Measurements from ENCODE around the gene MFRP.

Gene MFRP

DNA sequence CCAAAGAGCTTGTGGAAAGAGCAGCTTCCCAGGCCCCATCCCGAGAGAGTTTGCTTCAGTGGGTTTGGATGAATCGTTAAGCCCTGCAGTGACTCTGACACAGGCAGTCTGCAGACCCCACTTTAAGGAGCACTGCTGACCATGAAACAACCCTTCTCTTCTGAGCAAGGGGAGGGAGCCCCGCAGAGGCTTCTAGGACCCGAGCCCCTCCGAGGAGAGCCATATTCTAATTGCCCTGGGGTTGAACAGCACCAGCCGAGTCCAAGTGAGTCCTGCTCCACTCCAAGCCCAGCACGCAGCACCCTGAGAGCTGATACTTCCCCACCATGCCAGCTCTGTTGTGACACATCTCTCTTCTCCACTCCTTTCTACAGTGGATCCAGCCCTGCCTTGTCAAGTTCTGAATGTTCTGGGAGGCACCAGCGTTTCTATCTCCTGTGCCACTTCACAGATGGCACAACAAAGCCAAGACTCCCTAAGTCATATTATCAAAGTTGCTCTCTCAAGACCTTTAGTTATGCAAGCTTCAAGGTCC is 24.6 kb upstream of the MFRP start:
- H3K9me3 ChIP-seq (ENCODE audit: insufficient read depth, low read depth, low read length): no peaks in the 10 kb centered on the region
- H3K36me3 ChIP-seq (ENCODE audit: insufficient read depth, low read depth, low read length): no peaks in the 10 kb centered on the region
- H3K27me3 ChIP-seq (ENCODE audit: insufficient read depth, low read length): peaks cover 11% of the 10 kb centered on the region
- peaks cover 23% of the 10 kb centered on the region; the same call in 1 of the 2 replicates for H3K4me1 ChIP-seq (ENCODE audit: insufficient read depth, low read length)
- no peak overlapping the region for H3K4me3 ChIP-seq (ENCODE audit: low read length)
- H3K27ac ChIP-seq (ENCODE audit: low read length): no peak overlapping the region
- no peak overlapping the region for H3K9ac ChIP-seq (ENCODE audit: low read depth, low read length)

DNA sequence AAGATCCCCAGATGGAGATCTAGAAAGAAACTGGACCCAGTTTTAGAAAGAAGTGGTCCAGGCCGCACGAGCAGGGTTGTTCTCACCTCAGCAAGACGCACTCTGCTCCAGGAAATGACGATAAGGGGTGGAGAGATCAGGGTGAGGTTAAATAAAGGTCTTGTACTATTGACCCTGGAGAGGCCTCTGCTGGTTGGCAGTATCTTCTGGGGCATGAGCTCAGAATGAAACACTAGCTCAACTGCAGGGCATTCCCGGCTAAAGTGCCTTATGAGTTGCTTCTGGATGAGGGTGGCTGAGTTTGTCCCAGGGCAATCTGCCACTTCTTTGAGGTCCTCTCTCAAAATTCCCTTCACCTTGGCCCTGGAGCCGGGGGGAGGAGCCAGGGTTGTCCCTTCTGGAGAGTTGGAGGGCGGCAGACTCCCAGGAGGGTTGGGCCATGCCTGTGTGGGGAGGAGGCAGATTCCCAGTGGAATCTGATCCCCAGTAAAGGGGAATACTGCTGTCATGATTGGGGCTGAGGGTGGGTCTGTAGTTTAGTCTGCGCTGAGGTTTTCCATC is 24.1 kb upstream of the MFRP start:
- Histone ChIP-seq H3K27ac (ENCODE audit: low read length) (no peak overlapping the region), H3K4me3 (ENCODE audit: low read length) (no peak overlapping the region), H3K36me3 (ENCODE audit: insufficient read depth, low read depth, low read length) (no peaks in the 10 kb centered on the region), H3K4me1 (ENCODE audit: insufficient read depth, low read length) (peaks cover 19% of the 10 kb centered on the region; the same call in 1 of the 2 replicates), H3K9ac (ENCODE audit: low read depth, low read length) (no peak overlapping the region), H3K9me3 (ENCODE audit: insufficient read depth, low read depth, low read length) (no peaks in the 10 kb centered on the region), H3K27me3 (ENCODE audit: insufficient read depth, low read length) (peaks cover 13% of the 10 kb centered on the region)

DNA sequence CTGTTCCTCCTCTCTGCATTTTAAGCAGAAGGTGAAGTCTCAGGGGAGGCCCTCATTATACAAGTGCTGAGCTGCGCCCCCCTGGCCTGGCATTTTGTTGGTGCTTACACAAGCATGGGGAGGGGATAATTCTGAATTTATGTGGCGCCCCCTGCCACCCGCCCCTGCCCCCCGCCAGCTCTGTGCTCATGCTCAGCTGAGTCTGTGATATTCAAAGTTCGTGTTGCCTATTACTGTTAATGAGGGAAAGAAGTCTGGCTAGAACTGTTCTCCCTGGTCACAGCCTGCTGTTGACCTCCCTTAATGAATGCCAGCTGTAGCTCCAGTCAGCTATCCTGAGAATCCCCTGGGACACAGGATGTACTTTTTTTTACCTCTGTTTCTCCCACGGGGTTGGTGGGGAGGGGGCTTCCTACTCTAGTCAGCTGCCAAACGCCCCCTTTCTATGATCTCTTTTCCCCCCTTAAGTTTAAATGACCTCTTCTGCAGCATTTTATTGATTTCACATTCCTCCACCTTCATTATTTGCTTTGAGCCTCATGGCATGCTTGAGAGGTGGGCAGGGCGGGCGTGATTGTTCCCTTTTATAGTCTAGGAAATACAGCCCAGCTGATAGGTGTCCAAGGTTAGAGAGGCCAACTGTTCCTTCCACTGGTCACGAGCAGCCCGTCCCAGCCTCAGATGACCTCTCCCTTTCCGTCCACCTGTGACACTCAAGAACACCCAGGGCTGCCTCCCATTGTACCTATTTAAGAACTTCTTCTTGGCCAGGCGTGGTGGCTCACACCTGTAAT is 22.8 kb upstream of the MFRP start:
- H3K4me1 ChIP-seq (ENCODE audit: insufficient read depth, low read length): peaks cover 12% of the 10 kb centered on the region
- H3K9ac ChIP-seq (ENCODE audit: low read depth, low read length): no peak overlapping the region

DNA sequence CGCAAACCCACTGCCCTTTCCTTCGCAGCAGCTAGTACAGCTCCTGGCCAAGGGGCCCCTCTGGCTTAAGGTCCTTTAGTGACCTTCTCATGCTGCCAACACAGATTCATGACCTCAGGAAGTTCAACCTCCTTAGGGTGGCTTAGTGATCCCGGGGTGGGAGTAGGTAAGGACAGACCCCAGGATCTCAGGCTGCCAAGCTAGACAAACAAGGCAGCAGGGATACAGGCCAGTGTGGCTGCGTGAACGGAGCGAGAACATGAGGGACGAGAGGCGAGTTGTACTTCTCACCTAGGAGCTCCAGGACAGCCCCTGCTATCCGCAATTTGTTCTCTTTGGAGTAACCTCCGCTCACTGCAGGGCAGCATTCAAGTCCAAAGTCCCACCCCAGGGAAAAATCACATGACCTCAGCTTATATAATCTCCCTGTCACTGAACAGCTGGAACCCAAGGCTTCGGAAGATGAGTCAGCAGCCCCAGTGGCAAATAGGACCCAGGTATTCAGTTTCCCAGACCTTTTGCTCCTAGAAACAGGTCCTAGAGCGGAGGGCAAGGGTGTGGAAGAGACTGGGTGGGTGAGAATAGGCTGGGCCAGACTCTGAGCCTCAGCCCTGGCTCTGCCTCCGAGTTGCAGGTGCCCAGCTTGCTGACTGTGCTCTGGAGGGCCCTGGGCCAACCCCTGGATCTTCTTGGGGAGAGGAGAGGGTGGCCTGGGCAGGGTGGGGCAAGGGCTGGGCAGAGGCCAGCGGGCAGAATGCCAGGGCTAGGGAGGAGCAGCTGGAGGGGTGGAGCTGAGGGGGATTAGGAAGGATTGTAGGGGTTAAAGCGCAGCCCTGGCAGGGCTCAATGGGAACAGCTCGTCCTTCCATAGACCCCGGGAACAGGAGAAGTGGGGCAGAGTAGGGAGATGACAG is 21.9 kb upstream of the MFRP start:
- Histone ChIP-seq H3K9ac (ENCODE audit: low read depth, low read length) (no peak overlapping the region), H3K9me3 (ENCODE audit: insufficient read depth, low read depth, low read length) (no peaks in the 10 kb centered on the region), H3K36me3 (ENCODE audit: insufficient read depth, low read depth, low read length) (no peaks in the 10 kb centered on the region), H3K4me3 (ENCODE audit: low read length) (no peak overlapping the region), H3K27ac (ENCODE audit: low read length) (no peak overlapping the region), H3K27me3 (ENCODE audit: insufficient read depth, low read length) (peaks cover 33% of the 10 kb centered on the region), H3K4me1 (ENCODE audit: insufficient read depth, low read length) (peaks cover 11% of the 10 kb centered on the region)

More for the DNA sequence above, 22.8 kb upstream of the MFRP start:
- Histone ChIP-seq H3K27ac (ENCODE audit: low read length) (no peak overlapping the region), H3K9me3 (ENCODE audit: insufficient read depth, low read depth, low read length) (no peaks in the 10 kb centered on the region), H3K4me3 (ENCODE audit: low read length) (no peak overlapping the region), H3K27me3 (ENCODE audit: insufficient read depth, low read length) (peaks cover 25% of the 10 kb centered on the region), H3K36me3 (ENCODE audit: insufficient read depth, low read depth, low read length) (no peaks in the 10 kb centered on the region)

DNA sequence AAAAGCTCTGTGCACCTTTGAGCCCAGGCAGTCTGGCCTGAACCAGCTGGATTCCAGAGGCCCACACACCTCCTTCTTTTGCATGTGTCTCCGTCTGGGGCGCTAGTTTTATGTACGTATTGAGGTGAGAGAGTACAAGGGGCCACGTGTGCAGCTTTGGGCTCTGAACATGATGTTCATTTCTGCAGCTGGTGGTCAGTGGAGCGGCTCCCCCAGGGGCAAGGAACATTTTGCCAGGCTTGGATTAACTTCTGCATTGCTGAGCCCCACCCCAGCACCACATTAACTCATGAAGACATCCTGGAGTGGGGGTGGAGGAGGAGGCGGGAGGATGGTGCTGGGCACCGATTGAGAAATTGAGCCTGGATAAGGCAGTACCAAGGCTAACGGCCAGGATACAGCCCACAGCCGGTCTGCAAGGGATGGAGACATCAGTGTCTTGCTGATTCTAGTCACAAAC is 21.2 kb upstream of the MFRP start:
- Histone ChIP-seq H3K9me3 (ENCODE audit: insufficient read depth, low read depth, low read length) (no peaks in the 10 kb centered on the region), H3K27ac (ENCODE audit: low read length) (no peak overlapping the region), H3K4me1 (ENCODE audit: insufficient read depth, low read length) (peaks cover 11% of the 10 kb centered on the region), H3K4me3 (ENCODE audit: low read length) (no peak overlapping the region), H3K27me3 (ENCODE audit: insufficient read depth, low read length) (peaks cover 40% of the 10 kb centered on the region), H3K36me3 (ENCODE audit: insufficient read depth, low read depth, low read length) (no peaks in the 10 kb centered on the region), H3K9ac (ENCODE audit: low read depth, low read length) (no peak overlapping the region)

DNA sequence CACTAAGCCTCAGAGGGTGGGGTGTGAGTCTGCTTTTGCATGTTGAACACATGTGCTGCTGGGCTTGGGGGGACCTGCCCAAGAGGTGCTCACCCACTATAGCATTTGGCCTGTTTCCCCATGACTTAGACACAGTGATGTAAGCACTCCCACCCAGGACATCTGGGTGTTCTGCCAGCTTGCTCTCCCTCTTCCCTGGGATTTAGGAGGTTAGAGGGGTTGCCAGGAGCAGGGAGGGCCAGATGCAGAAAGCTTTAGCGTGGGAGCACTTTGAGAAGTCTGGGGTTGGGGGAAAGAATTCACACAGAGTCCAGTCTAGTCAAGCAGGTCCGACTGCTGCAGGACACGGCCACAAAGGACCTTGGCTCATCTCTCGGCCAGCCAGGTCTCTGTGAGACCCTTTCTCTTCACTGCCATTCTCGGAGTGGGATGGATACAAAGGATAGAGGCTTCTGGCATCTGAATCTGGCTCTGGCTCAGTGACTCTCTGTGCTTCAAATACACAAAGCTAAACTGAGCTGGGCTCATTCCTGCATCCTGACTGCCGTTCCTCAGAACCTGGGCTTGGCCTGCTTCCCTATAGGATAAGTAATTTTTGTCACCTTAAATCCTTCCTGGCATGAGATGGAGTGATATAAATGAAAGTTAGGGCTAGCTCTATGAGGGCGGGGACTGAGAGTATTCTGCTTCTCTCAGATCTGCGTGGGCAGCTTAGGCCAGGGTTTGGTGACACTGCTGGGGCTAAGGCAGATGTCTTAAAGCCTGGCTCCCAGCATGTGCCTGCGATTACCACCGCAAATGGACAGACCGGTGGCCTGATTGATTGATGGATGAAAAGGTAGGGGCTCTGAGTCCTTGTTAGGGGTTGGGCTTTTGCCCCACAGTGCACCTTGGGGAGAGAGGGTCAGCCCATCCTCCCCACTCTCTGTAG is 20.4 kb upstream of the MFRP start:
- Histone ChIP-seq H3K27ac (ENCODE audit: low read length) (no peak overlapping the region), H3K4me1 (ENCODE audit: insufficient read depth, low read length) (peaks cover 13% of the 10 kb centered on the region), H3K9ac (ENCODE audit: low read depth, low read length) (no peak overlapping the region), H3K27me3 (ENCODE audit: insufficient read depth, low read length) (peaks cover 47% of the 10 kb centered on the region), H3K4me3 (ENCODE audit: low read length) (no peak overlapping the region), H3K36me3 (ENCODE audit: insufficient read depth, low read depth, low read length) (no peaks in the 10 kb centered on the region), H3K9me3 (ENCODE audit: insufficient read depth, low read depth, low read length) (no peaks in the 10 kb centered on the region)

DNA sequence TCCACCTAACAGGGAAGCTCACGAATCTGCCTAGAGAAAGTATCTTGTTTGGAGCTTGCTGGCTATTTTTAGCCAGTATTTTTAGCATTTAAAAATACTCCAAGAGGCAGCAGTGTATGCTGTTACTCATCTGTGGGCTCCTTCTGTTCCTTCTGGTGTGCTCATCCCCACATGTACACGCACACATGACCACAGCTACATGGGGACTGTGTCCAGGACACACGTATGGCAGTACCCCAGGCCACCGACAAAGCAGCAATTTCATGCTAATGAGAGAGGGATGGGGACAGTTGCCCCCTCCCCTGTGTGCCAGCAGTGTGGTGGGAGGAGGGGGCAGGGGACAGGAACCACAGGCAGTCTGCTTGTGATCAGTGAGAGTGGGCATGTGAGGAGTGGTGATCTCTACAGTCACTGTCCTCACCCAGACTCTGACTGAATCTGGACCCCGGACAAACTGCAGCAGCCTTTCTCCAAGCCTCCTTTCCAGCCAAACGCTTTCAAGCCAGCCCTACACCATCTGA is 18.6 kb upstream of the MFRP start:
- Histone ChIP-seq H3K4me1 (ENCODE audit: insufficient read depth, low read length) (peaks cover 23% of the 10 kb centered on the region), H3K27ac (ENCODE audit: low read length) (no peak overlapping the region), H3K9me3 (ENCODE audit: insufficient read depth, low read depth, low read length) (no peaks in the 10 kb centered on the region), H3K36me3 (ENCODE audit: insufficient read depth, low read depth, low read length) (no peaks in the 10 kb centered on the region), H3K27me3 (ENCODE audit: insufficient read depth, low read length) (peaks cover 52% of the 10 kb centered on the region), H3K4me3 (ENCODE audit: low read length) (no peak overlapping the region), H3K9ac (ENCODE audit: low read depth, low read length) (no peak overlapping the region)

DNA sequence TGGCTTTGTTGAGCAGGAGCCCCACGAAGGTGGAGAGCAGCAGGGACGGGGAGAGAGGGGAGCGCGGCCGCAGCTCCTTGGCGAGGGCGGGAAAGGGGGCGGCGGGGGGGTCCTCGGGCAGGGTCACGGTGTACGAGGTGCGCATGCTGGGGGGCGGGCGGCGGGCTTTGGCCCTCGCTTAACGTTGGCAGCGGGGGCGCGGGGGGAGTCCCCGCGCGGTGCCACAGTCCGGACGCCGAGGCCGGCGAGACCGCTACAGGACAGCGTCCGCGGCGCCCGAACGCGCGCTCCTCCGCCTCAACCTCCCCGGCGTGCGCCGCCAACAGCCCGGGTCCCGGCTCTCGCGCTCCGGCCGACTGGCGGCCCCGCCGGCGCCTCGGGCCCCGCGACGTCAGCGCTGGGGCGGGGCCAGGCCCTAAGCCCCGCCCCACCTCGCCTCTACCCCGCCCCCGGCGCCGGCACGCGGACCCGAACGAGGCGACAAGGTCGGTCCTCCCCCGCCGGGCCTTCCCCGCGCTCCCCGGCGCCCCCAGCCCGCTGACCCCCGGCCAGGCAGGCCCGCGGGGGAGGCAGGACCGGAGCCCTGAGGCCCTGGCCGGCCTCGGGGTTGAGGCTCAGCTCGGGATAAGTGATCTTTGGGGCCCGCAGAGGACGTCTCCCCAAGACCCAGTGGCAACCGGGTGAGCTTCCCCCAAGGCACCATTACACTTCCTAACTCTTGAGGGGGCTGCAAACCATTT is 17.5 kb upstream of the MFRP start:
- H3K4me3 ChIP-seq (ENCODE audit: low read length): peak overlapping the region; percentile 53; the same call in 1 of the 2 replicates

DNA sequence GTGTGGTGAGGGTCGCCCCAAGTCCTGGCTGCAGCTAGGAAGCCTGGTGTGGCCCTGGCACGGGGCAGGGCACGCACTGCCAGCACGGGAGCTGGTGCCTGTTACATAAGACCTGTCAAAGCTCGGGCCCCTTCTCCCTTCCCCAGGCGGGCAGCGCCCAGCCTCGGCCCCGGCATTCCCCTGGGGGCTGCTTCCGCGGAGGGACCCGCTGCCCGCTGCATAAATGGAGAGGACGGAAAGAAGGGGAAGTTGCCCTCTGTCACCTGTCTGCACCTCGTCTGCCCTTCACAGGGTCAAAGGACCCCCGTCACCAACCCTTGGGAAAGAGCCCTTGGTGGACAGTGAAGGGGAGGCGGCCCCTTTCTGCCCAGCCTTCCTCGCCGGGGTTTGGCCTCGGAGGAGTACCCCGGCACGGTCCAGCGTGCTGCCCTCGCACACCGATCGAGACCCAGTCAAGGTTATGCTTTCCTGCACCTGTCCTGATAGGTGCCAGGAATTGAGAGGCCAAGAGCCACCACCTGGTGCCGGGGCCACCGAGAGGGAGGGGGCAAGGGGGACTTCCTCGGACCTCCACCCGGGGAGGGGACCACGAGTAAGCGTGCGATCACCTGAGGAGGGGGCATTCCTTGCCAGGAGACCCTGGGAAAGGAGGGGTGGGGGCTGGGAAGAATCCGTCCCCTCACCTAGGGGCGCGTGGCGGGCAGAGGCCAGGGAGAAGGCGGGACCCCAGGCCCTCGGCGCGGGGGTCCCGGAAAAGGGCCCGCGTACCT is 16.8 kb upstream of the MFRP start:
- Histone ChIP-seq H3K9ac (ENCODE audit: low read depth, low read length) (no peak overlapping the region), H3K4me1 (ENCODE audit: insufficient read depth, low read length) (peaks cover 19% of the 10 kb centered on the region), H3K27ac (ENCODE audit: low read length) (no peak overlapping the region), H3K4me3 (ENCODE audit: low read length) (peak overlapping the region; percentile 53; the same call in 1 of the 2 replicates), H3K36me3 (ENCODE audit: insufficient read depth, low read depth, low read length) (peaks cover 13% of the 10 kb centered on the region; the same call in 1 of the 2 replicates), H3K27me3 (ENCODE audit: insufficient read depth, low read length) (peaks cover 52% of the 10 kb centered on the region), H3K9me3 (ENCODE audit: insufficient read depth, low read depth, low read length) (no peaks in the 10 kb centered on the region)

More for the DNA sequence above, 17.5 kb upstream of the MFRP start:
- peaks cover 23% of the 10 kb centered on the region for H3K4me1 ChIP-seq (ENCODE audit: insufficient read depth, low read length)
- peaks cover 52% of the 10 kb centered on the region for H3K27me3 ChIP-seq (ENCODE audit: insufficient read depth, low read length)
- no peak overlapping the region for H3K9ac ChIP-seq (ENCODE audit: low read depth, low read length)
- H3K9me3 ChIP-seq (ENCODE audit: insufficient read depth, low read depth, low read length): no peaks in the 10 kb centered on the region
- H3K36me3 ChIP-seq (ENCODE audit: insufficient read depth, low read depth, low read length): peaks cover 6% of the 10 kb centered on the region; the same call in 1 of the 2 replicates
- no peak overlapping the region for H3K27ac ChIP-seq (ENCODE audit: low read length)

All from iPS-20b (cell line).